Measurements from ENCODE around the gene MAEA. TPM values are rescaled to one million over a fixed set of nuclear protein-coding genes. Genes with fewer than 3 reads are reported as not detected.

The MAEA gene
- total RNA-seq, 2 experiments from 2014 or later = 61.5 to 63.2 TPM

GRCh38 chr4:1346781-1347409 is 57.2 kb downstream of the MAEA start, which contains the start of gene UVSSA:
Gene UVSSA (plus strand): TSS chr4:1347208. CDS start chr4:1348092, 884 bp downstream.
- Mint-ChIP-seq H3K9me3 (no peaks in the 10 kb centered on the region), H3K4me3 (peak within 1 kb of the TSS; percentile 96), H3K4me1 (ENCODE audit: low read depth) (peaks cover 60% of the 10 kb centered on the region), H3K36me3 (ENCODE audit: low read depth) (peaks cover 30% of the 10 kb centered on the region), H3K27ac (peak within 1 kb of the TSS; percentile 96), H3K27me3 (no peaks in the 10 kb centered on the region)
- Histone ChIP-seq H3K36me3 (ENCODE audit: insufficient read depth, low read length) (peaks cover 6% of the 10 kb centered on the region), H3K9me3 (ENCODE audit: control insufficient read depth in 1 of 2, insufficient read depth in 1 of 2, low read length in 2 of 2) (no peaks in the 10 kb centered on the region), H3K4me3 (ENCODE audit: low read length) (peak within 1 kb of the TSS; percentile 77), H3K27ac (ENCODE audit: low read depth in 1 of 2, low read length in 2 of 2) (peak within 1 kb of the TSS; percentile 84 to 89), H3K4me1 (ENCODE audit: insufficient read depth, low read length) (peaks cover 40% of the 10 kb centered on the region), H3K27me3 (ENCODE audit: control insufficient read depth in 1 of 2, insufficient read depth in 2 of 2, low read length in 2 of 2) (no peaks in the 10 kb centered on the region)
- peak; percentile 100 for DNase-seq
- ATAC-seq (ENCODE audit: poor library complexity) = peak; percentile 87
- POLR2A ChIA-PET = interaction anchor here (0.6 to 4.0 kb wide), 25 partner anchors 10 to 524 kb away, joined by 3 to 178 read pairs (median 7); partner anchors contain the start of genes CTBP1, FGFRL1, MAEA and NSD2
- intact Hi-C loops (cut with DNase I, micrococcal nuclease) = loop anchor here (1.0 to 5.0 kb wide), 15 partner anchors 16 to 566 kb away; partner anchors contain the start of genes CTBP1 (in 2 of the 2), FGFRL1 (in 2 of the 2), MAEA (in 2 of the 2) and GAK (in 1 of the 2)
- TF ChIP-seq CTCF (IDR thresholded peaks at IDR 0.05) = no peak
- CTCF ChIA-PET = interaction anchor here (0.8 to 2.5 kb wide), 9 partner anchors 9 to 179 kb away, joined by 3 to 19 read pairs (median 6); partner anchors contain the start of gene MAEA

- Histone ChIP-seq H3K4me1 (ENCODE audit: insufficient read depth, low read length) (peaks cover 45% of the 10 kb centered on the region), H3K27me3 (ENCODE audit: control insufficient read depth in 1 of 2, insufficient read depth in 2 of 2, low read length in 2 of 2) (no peaks in the 10 kb centered on the region), H3K9me3 (ENCODE audit: control insufficient read depth in 1 of 2, insufficient read depth in 1 of 2, low read length in 2 of 2) (no peaks in the 10 kb centered on the region), H3K27ac (ENCODE audit: low read depth in 1 of 2, low read length in 2 of 2) (peak overlapping the region; percentile 84 to 89), H3K4me3 (ENCODE audit: low read length) (peak overlapping the region; percentile 77), H3K36me3 (ENCODE audit: insufficient read depth, low read length) (peaks cover 10% of the 10 kb centered on the region)
- intact Hi-C loops (cut with DNase I, micrococcal nuclease) = loop anchor here (1.0 to 5.0 kb wide), 12 partner anchors 17 to 567 kb away; partner anchors contain the start of genes FGFRL1 (in 2 of the 2), GAK (in 1 of the 2), LETM1 (in 1 of the 2) and SLBP (in 1 of the 2)
- H3K27ac Mint-ChIP-seq = peak overlapping the region; percentile 96
- ChIA-PET CTCF (interaction anchor here (1.2 to 2.5 kb wide), 4 partner anchors 9 to 180 kb away, joined by 6 to 17 read pairs (median 8); partner anchors contain the start of gene MAEA), POLR2A (interaction anchor here (0.6 to 4.0 kb wide), 27 partner anchors 9 to 523 kb away, joined by 3 to 178 read pairs (median 7); partner anchors contain the start of genes CTBP1, FGFRL1, MAEA and NSD2)
- peak overlapping the region; percentile 91 for H3K4me3 Mint-ChIP-seq
- peaks cover 33% of the 10 kb centered on the region for H3K36me3 Mint-ChIP-seq (ENCODE audit: low read depth)
- ATAC-seq (ENCODE audit: poor library complexity) (no peak), DNase-seq (peak in 11 of 14 experiments; percentile 14 to 68 (median 30))
- H3K9me3 Mint-ChIP-seq = no peaks in the 10 kb centered on the region
- H3K4me1 Mint-ChIP-seq (ENCODE audit: low read depth) = peaks cover 60% of the 10 kb centered on the region
- no peaks in the 10 kb centered on the region for H3K27me3 Mint-ChIP-seq
- TF ChIP-seq CTCF (IDR thresholded peaks at IDR 0.05) = no peak
These were observed 57.7 kb downstream of the MAEA start for GRCh38 chr4:1347410-1347864.

- TF ChIP-seq CTCF (IDR thresholded peaks at IDR 0.05) = no peak
- peak overlapping the region; percentile 84 to 89 for H3K27ac ChIP-seq (ENCODE audit: low read depth in 1 of 2, low read length in 2 of 2)
- H3K27me3 ChIP-seq (ENCODE audit: control insufficient read depth in 1 of 2, insufficient read depth in 2 of 2, low read length in 2 of 2) = no peaks in the 10 kb centered on the region
- no peak for DNase-seq
- peak overlapping the region; percentile 77 for H3K4me3 ChIP-seq (ENCODE audit: low read length)
- H3K4me1 ChIP-seq (ENCODE audit: insufficient read depth, low read length) = peaks cover 46% of the 10 kb centered on the region
- Mint-ChIP-seq H3K36me3 (ENCODE audit: low read depth) (peaks cover 33% of the 10 kb centered on the region), H3K4me1 (ENCODE audit: low read depth) (peaks cover 57% of the 10 kb centered on the region), H3K27me3 (no peaks in the 10 kb centered on the region), H3K4me3 (peak overlapping the region; percentile 91), H3K27ac (peak overlapping the region; percentile 96), H3K9me3 (no peaks in the 10 kb centered on the region)
- peaks cover 15% of the 10 kb centered on the region for H3K36me3 ChIP-seq (ENCODE audit: insufficient read depth, low read length)
- ChIA-PET POLR2A (interaction anchor here (0.7 to 4.0 kb wide), 12 partner anchors 9 to 372 kb away, joined by 3 to 178 read pairs (median 8); partner anchors contain the start of genes CTBP1, FGFRL1, MAEA and TACC3), CTCF (interaction anchor here (1.2 to 2.0 kb wide), 4 partner anchors 8 to 180 kb away, joined by 3 to 9 read pairs (median 6); no protein-coding TSS in a partner anchor)
- ATAC-seq (ENCODE audit: poor library complexity) = no peak
- intact Hi-C loops (cut with DNase I, micrococcal nuclease) = loop anchor here (5.0 kb wide), 6 partner anchors 41 to 566 kb away; partner anchors contain the start of genes FGFRL1 (in 2 of the 2), GAK (in 1 of the 2), SLBP (in 1 of the 2) and TMEM175 (in 1 of the 2)
- H3K9me3 ChIP-seq (ENCODE audit: control insufficient read depth in 1 of 2, insufficient read depth in 1 of 2, low read length in 2 of 2) = no peaks in the 10 kb centered on the region
These were observed 58.4 kb downstream of the MAEA start for GRCh38 chr4:1348014-1348513.
